Esophagus squamous epithelium (tissue), 5 donors: ENCODE data around the gene ARMCX2. TPM values are rescaled to one million over a fixed set of nuclear protein-coding genes. Genes with fewer than 3 reads are reported as not detected.

Experiments used
- DNase-seq: peaks from one replicate; lab custom pipeline; 2025; lab: John Stamatoyannopoulos, UW
- H3K27ac ChIP-seq, 4 donors: fragments of 200-600 bp; sonication (generic); one replicate each; pipeline ENCODE4 v1.5.1; 2016 to 2019; ENCODE audit warnings: mild to moderate bottlenecking in 1 of 4
- H3K27me3 ChIP-seq, 4 donors: fragments of 200-600 bp; sonication (generic); 1 replicate in 3 of 4; 2 replicates in 1 of 4; pipeline versions ENCODE4 v1.5.1 to v1.6.0; 2017 to 2021; ENCODE audit warnings: antibody characterized with exemption in 1 of 4
- H3K36me3 ChIP-seq, 3 donors: fragments of 200-600 bp; sonication (generic); one replicate each; pipeline ENCODE4 v1.5.1; 2016 to 2019
- H3K4me1 ChIP-seq, 3 donors: fragments of 200-600 bp; sonication (generic); one replicate each; pipeline ENCODE4 v1.5.1; 2017 to 2019
- H3K4me3 ChIP-seq, 4 donors: fragments of 200-600 bp; sonication (generic); 1 replicate in 3 of 4; 2 replicates in 1 of 4; pipeline ENCODE4 v1.5.1; 2016 to 2019; ENCODE audit warnings: mild to moderate bottlenecking in 2 of 4, moderate library complexity in 1 of 4
- H3K9me3 ChIP-seq, 3 donors: fragments of 200-600 bp; sonication (generic); one replicate each; pipeline ENCODE4 v1.5.1; 2016 to 2019
- CTCF ChIP-seq, 6 experiments: fragments of 450-650 bp in 4 of 6; fragments of 200-600 bp in 2 of 6; sonication (generic) in 2 of 6; IDR thresholded peaks; one replicate each; pipeline ENCODE4 v1.5.1; 2016 to 2019; ENCODE audit warnings: antibody characterized with exemption in 6 of 6, mild to moderate bottlenecking in 4 of 6, moderate library complexity in 4 of 6
- POLR2A ChIP-seq, 4 donors: fragments of 450-650 bp; IDR thresholded peaks; one replicate each; pipeline ENCODE4 v1.6.1; 2017; ENCODE audit warnings: antibody characterized with exemption in 4 of 4, mild to moderate bottlenecking in 4 of 4, moderate library complexity in 3 of 4
- WGBS, 2 donors: methylation state at CpG; one replicate each; pipeline ENCODE4 v1.1.5; 2018; 5-methylcytosine and 5-hydroxymethylcytosine counted together
- intact Hi-C: fragments of 100-400 bp; cut with DNase I; formaldehyde crosslinking; loops from one replicate; pipeline ENCODE4 v1.15.0; 2022
- total RNA-seq, 4 donors: library from RNA; depleted of rRNA; stranded (reverse); fragments of >200 nt; gene quantifications; one replicate each; pipeline ENCODE4 v1.1.0, GENCODE V29; 2016
- donor health status: DM: yes; HTN: yes; CAD: no.

The ARMCX2 gene
- total RNA-seq, 4 donors from 2014 or later, result 1.9 to 15.4 (median 8.1) TPM

GRCh38 chrX:101642093-101642492, 17.6 kb downstream of the ARMCX2 start:
- no peak for TF ChIP-seq POLR2A (IDR thresholded peaks at IDR 0.05)
- no peak for TF ChIP-seq CTCF (IDR thresholded peaks at IDR 0.05)
- no peak overlapping the region for H3K27ac ChIP-seq
- no peaks in the 10 kb centered on the region for H3K4me1 ChIP-seq
- no peaks in the 10 kb centered on the region for H3K9me3 ChIP-seq
- H3K36me3 ChIP-seq, result no peaks in the 10 kb centered on the region
- no peak for DNase-seq
- intact Hi-C loops, result no loop called here
- no peaks in the 10 kb centered on the region for H3K27me3 ChIP-seq
- no peak overlapping the region for H3K4me3 ChIP-seq
- WGBS, 2 donors, result 33 to 50% methylated on average over 1 of the region's 1 CpG

GRCh38 chrX:101639583-101639982, 20.1 kb downstream of the ARMCX2 start:
- Histone ChIP-seq H3K4me1 (no peaks in the 10 kb centered on the region), H3K27ac (no peak overlapping the region), H3K27me3 (no peaks in the 10 kb centered on the region), H3K4me3 (no peak overlapping the region), H3K36me3 (no peaks in the 10 kb centered on the region), H3K9me3 (no peaks in the 10 kb centered on the region)
- DNase-seq, result no peak
- TF ChIP-seq CTCF (IDR thresholded peaks at IDR 0.05) (no peak), POLR2A (IDR thresholded peaks at IDR 0.05) (no peak)
- intact Hi-C loops, result no loop called here

GRCh38 chrX:101619364-101619763, 40.3 kb downstream of the ARMCX2 start:
- H3K4me1 ChIP-seq, result peaks cover 0 to 15% (median 9%) of the 10 kb centered on the region in 3 donors
- no peaks in the 10 kb centered on the region for H3K36me3 ChIP-seq
- no peak for DNase-seq
- H3K9me3 ChIP-seq, result no peaks in the 10 kb centered on the region
- TF ChIP-seq POLR2A (IDR thresholded peaks at IDR 0.05) (no peak), CTCF (IDR thresholded peaks at IDR 0.05) (no peak)
- no peak overlapping the region for H3K4me3 ChIP-seq
- intact Hi-C loops, result no loop called here
- no peak overlapping the region for H3K27ac ChIP-seq
- no peaks in the 10 kb centered on the region for H3K27me3 ChIP-seq

- H3K36me3 ChIP-seq, result no peaks in the 10 kb centered on the region
- intact Hi-C loops, result no loop called here
- H3K9me3 ChIP-seq, result no peaks in the 10 kb centered on the region
- peak within 1 kb of the TSS; percentile 73 to 88 (median 83) for H3K27ac ChIP-seq
- WGBS, 2 donors, result 2 to 26% methylated on average over 13 to 33 of the region's 39 CpGs
- TF ChIP-seq CTCF (IDR thresholded peaks at IDR 0.05) (peak in 3 of 6 experiments; percentile 10 to 26 (median 10)), POLR2A (IDR thresholded peaks at IDR 0.05) (no peak)
- H3K4me3 ChIP-seq, result peak within 1 kb of the TSS; percentile 47 to 73 (median 64)
- H3K4me1 ChIP-seq, result peaks cover 0 to 9% (median 6%) of the 10 kb centered on the region in 3 donors
- H3K27me3 ChIP-seq, result no peaks in the 10 kb centered on the region
- peak; percentile 12 for DNase-seq
Measured at GRCh38 chrX:101617211-101618191, 42.1 kb downstream of the ARMCX2 start, which contains the start of gene ARMCX6. Gene ARMCX6 (minus strand): TSS chrX:101618000. CDS start chrX:101616620, 1,380 bp downstream.

- Histone ChIP-seq H3K9me3 (no peaks in the 10 kb centered on the region), H3K27ac (no peak overlapping the region), H3K36me3 (no peaks in the 10 kb centered on the region), H3K4me3 (no peak overlapping the region), H3K4me1 (no peaks in the 10 kb centered on the region), H3K27me3 (no peaks in the 10 kb centered on the region)
- 14% methylated on average over 1 of the region's 1 CpG; no CpG with 5 or more reads in 1 of the 2 donors for WGBS, 2 donors
- DNase-seq, result no peak
- TF ChIP-seq POLR2A (IDR thresholded peaks at IDR 0.05), result no peak
- TF ChIP-seq CTCF (IDR thresholded peaks at IDR 0.05), result no peak
- intact Hi-C loops, result no loop called here
Measured at GRCh38 chrX:101605728-101606127, 53.9 kb downstream of the ARMCX2 start.
